ENCODE results near the gene SMC4.

SMC4 gene

DNA sequence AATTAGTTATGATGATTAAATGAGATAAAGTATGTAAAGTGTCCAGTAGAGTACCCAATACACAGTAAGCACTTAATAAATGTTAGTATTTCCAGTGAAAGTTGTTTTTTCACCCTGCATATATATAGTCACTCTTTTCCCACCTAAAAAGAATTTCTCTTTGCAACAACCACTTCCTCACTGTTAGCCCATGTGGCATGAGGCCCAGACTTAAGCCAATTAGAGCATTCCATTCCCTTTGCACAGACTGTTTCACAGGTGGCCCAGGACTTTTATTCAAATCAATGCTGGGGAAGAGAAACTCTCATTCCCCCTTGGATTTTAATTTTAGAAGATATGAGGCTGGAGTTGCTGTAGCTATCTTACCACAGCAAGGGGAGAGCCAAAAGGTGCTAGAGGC lies 4.2 kb upstream of the SMC4 start:
- DNase-seq (ENCODE audit: low read depth) = no peak

DNA sequence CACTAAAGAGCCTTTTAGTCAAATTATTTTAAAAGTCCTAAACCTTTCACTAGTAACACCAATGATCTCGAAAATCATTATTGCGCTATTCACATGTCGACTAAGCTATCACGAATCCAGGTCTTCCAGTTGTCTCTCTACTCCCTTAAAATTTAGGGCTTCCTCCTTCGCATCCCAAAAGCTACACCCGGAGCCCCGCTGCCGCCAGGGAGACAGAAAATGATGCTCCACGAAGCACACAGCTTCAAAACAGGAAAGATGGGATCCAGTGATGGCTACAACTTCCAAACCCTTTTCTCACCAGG lies 678 bp upstream of the SMC4 start:
- no peak for DNase-seq (ENCODE audit: low read depth)

DNA sequence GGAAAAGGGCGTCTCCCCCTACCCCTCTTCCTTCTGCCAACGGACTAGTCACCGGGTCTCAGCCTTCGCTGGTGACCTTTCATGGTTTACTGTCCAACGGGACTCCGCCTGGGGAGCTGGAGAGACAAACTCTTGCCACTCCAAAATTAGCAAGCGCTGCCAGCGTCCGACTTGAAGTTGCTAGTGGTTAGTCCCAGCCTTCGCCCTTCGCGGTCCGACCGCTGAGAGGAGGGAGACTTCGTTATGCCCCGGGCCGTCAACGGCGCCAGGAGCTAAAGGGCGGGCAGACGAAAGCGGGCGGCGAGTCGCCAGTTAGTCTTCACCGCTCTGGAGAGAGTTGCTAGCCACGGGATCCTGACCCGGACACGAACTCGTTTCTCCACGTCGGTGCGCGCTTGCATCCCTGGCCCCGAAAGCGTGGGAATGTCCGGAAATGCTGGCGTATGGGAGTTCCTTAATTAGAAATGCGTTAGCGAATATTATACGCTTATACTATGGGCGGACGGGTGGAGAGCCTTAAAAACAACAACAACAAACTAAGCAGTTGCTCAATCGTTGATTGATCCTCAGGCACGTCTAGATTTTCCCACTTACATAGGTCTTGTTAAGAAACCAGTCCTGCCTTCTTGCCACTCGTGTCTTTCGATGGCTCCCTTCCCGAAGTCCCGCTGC lies 716 bp downstream of the SMC4 start:
- no peak for DNase-seq (ENCODE audit: low read depth)

DNA sequence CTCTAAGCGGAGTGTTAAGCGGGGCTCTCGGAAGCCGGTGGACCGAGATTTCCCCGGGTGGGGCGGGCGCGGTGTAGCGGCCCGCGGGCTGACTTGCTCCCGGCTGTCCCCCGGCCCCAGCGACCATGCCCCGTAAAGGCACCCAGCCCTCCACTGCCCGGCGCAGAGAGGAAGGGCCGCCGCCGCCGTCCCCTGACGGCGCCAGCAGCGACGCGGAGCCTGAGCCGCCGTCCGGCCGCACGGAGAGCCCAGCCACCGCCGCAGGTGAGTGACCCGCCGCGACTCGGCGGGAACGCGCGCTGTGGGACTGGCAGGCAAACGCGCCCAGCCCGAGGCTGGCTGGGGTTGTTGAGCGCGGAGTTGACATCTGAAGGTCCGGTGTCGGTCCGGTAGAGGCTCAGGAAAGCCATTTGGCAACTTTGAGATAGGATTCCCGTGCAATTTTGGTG lies 1.3 kb downstream of the SMC4 start:
- DNase-seq (ENCODE audit: low read depth) = no peak

DNA sequence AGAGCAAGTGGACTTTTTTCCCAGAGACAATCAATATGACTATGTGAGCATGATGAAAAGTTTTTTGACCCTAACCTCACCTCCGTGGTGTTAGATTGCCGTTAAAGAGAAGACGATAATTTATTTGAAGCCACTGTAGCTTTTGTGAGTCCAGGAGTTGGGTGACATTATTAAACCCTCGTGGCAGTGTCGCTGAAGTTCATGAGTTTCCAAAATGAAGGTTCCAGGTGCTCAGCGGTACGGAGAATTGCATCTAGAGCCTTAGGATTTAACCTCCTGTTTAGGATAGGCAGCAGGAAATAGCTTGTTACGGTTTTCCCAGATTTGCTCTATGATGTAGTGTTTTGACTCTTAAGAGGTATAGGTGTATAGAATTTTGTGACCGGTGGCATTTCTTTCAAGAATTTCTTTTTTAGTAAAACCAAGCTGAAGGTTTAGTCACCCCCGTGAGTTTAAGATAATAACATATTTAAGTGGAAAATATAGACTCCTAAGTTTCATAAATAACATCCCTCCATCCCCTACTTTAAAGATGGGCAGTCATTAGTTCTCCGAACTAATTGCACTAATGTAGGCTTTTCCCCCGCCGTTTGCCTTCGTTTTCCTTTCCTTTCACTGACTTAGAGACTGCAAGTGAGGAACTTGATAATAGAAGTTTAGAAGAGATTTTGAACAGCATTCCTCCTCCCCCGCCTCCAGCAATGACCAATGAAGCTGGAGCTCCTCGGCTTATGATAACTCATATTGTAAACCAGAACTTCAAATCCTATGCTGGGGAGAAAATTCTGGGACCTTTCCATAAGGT lies 2.0 kb downstream of the SMC4 start:
- DNase-seq (ENCODE audit: low read depth) = peak; percentile 33

DNA sequence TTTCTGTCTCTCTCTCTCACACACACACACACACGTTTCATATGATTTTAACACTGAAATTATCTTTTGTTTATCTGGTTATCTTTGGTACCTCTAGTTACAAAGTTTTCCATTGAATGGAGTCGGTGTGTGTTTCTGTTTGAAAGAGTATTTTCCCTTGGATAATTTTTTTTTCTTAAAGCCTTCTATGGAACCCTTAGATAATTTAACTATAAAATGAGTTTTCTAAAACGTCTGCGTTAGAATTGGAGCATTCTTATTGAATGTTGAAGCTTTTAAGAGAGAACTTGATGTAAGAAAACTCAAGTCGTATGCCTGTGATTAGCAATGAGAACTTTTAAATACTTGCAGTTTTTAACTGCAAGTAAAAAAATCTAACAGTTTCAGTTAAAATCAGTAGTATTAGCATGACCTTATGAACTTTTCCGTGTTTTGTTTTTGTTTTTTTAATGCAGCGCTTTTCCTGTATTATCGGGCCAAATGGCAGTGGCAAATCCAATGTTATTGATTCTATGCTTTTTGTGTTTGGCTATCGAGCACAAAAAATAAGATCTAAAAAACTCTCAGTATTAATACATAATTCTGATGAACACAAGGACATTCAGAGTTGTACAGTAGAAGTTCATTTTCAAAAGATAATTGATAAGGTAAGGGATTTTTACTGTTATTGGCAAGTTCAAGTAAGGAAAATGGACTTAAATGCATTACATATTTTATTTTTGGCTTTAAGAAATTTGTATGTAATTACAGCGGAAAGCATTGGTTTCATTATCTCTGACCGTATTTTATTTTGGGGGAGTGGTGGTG lies 3.0 kb downstream of the SMC4 start:
- no peak for DNase-seq (ENCODE audit: low read depth)

DNA sequence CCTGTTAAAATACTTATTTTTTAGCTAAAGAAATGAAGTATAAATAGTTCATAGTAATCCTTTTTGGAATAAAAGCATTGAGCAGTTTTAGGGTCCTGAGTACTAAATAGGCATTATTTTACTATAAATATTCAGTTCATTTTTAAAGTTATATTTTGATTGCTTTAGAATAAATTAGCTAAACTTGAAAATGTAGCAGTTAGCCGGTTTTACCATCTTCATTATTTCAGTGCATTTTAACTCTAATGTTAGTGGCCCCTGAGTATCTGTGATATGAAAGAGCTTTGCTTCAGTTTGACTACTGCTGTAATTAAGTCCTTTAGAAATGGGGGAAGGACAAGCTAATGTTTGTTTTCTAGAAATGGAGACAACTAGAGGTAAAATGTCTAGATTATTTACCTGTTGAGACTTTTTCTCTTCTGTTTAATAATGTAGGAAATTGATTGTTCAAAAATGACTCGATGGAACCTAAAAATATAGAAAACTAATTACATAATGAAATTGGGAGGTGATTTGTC lies 3.6 kb downstream of the SMC4 start:
- DNase-seq (ENCODE audit: low read depth) = no peak

DNA sequence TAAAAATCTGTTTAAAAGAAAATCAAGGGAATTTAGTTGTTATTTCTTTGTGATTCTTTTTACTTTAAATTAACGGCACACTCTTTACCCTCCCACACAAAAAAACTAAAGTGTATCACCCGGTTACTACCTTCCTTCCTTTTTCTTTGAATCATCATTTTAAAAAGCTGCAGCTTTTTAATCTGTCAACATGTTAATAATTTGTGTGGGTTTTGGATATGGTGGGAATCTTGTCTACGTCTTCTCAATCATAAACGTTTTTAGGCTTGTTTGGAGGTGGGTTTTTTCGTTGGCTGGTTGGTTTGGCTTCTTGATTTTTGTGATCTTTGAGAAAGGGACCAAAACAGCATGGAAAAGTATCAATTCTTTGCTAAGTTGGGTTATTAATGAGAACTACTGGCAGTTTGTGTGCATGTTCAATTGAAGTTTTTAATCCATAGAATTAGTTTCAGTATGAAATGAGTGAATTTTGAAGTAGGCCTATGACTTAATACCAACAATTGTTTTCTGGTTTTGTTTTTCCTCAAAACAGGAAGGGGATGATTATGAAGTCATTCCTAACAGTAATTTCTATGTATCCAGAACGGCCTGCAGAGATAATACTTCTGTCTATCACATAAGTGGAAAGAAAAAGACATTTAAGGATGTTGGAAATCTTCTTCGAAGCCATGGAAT lies 4.5 kb downstream of the SMC4 start:
- DNase-seq (ENCODE audit: low read depth) = no peak

DNA sequence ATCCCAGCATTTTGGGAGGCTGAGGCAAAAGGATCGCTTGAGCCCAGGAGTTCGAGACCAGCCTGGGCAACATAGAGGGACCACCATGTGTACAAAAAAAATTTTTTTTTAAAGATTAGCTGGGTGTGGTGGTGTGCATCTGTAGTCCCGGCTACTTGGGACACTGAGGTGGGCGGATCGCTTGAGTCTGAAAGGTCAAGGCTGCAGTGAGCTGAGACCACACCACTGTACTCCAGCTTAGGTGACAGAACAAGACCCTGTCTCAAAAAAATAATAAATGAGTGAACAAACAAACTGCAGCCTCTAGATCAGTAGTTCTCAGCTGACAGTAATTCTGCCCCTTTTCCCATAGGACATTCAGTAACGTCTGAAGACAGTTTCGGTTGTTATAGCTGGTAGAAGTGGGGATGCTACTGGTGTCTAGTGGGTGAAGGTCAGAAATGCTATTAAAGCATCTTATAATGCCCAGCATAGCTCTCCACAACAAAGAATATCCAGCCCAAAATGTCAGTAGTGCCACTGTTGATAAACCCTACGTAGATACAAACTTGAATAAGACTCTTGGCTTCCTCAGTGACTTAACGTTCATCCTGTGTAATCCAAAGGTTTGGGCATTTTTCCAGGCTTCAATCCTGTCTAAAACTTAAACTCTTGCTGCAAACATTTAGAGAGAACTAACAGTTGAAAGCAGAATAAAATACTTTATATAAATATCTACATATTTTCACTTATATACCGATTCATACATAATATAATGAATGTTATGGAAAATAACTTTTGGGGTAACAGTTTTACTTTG lies 10.6 kb downstream of the SMC4 start:
- DNase-seq (ENCODE audit: low read depth) = no peak

DNA sequence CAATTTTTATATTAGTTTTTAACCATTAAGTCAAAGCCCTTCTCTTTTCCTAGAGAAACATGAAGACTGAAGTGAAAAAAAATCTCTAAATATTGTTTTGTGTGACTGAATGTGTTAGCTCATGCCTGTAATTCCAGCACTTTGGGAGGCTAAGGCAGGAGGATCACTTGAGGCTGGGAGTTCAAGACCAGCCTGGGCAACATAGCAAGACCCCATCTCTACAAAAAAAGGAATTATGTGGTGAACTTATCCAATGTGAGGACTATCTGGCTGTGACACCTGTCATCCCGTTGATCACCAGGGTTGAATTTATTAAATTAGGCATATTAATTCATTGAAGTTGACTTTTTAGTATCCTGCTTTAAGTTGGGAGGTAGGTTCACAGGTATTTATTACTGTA lies 13.0 kb downstream of the SMC4 start:
- DNase-seq (ENCODE audit: low read depth) = no peak

DNA sequence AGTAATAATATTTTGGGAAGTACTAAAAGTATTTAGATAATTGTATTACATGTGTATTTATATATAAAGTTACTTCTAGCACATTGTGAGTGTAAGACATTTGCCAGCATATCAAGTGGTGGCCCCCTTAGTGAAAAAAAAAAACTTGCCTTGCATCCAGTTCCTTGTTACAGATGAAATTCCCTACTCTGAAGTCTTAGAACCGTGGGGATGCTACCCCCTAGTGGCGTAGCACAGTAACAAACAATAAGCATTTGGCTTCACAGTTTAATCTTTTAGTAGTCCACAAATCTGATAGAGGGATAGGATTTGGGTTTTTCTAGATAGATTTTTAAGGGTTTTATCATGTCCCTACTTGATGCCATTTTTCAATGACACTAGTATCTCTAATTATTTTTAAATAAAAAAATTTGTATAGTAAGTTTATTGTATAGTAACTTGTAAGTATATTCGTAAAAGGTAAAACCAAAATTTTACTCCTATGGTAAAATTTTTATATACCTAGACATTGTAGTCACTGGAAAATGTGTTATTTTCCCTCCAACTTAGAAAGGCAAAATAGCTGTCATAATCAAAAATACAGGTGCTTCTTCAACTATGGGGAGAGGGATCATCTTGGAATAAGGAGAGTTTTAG lies 14.3 kb downstream of the SMC4 start:
- DNase-seq (ENCODE audit: low read depth) = peak; percentile 83

DNA sequence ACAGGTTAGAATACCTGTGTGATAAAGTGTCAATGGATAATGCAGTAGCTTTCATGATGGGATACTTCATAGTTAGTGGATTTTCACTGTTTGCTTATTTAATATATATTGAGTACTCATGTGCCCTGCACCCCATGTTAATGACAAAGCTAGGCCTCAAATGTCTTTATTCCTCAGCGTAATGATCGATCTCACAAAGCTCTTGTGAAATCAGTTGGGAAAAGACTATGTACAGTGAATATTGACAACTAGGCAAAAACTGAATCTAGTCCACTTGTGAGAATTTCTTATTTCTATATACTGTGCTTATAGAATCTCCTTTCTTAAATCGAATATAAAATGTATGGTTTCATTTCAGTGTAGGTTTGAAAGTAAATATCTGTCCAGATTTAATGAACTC lies 17.9 kb downstream of the SMC4 start:
- no peak for DNase-seq (ENCODE audit: low read depth)

DNA sequence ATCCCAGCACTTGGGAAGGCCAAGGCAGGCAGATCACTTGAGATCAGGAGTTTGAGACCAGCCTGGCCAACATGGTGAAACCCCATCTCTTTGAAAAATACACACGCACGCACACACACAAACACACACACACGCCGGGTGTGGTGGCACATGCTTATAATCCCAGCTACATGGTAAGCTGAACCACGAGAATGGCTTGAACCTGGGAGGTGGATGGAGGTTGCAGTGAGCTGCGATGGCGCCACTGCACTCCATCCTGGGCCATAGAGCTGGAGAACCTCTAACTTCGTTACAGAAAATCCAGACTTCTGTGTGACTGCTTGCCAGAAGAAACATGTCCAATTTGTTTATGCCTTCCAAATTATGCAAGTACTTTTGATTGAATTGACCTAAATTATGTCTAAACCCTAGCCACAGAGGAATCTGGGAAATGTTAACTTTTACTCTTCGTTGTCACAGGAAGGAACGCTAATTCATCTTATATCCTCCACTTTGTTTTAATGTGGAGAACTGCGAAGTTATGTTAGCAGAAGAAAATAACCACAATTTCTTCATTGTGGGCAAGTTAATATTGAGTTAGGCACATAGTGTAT lies 28.5 kb downstream of the SMC4 start:
- no peak for DNase-seq (ENCODE audit: low read depth)

DNA sequence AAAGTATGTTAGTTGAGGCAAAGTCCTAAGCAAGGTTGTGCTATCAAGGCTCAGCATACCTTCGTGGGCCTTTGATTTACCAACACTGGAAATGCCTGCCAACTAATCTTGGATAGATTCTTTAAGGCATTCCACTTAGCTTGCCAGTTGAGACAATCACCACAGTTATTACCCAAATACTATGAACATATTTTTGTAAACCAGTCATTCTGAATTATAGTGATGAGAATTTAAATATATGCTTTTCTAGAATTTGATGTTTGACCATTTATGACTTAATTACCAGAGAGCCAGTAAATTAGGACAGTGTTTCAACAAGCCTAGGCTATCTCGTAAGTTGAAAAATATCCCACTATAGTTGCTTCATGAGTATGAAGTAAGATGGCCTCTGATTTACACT lies 34.6 kb downstream of the SMC4 start:
- no peak for DNase-seq (ENCODE audit: low read depth)

DNA sequence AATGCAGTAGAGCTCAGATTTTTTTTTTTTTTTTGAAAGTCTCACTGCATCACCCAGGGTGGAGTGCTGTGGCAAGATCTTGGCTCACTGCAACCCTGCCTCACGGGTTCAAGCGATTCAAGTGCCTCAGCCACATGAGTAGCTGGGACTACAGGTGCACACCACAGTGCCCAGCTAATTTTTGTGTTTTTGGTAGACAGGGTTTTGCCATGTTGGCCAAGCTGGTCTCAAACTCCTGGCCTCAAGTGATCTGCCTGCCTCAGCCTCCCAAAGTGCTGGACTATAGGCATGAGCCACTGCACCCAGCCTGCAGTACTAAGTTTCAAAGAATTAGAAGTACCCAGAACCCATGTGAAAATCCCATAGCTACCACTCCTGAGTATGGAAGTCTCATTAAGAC lies 35.6 kb downstream of the SMC4 start:
- no peak for DNase-seq (ENCODE audit: low read depth)

DNA sequence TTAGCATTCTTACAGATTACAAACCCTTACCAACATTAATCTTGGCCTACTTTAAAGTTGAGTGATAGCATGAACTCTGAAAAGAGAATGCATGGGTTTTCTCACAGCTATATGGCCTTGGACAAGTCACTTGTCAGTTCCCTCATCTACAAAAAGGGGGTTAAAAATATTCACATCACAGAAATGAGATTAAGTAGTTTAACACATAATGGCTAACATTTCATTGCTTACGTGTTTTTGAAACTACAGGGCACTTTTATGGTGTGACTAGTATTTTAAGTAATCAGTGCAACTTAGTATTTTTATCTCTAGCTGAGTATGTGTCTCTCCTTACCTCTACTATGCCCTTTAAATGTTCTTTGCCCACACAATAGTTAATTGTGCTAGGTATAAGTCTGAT lies 36.3 kb downstream of the SMC4 start:
- no peak for DNase-seq (ENCODE audit: low read depth)

DNA sequence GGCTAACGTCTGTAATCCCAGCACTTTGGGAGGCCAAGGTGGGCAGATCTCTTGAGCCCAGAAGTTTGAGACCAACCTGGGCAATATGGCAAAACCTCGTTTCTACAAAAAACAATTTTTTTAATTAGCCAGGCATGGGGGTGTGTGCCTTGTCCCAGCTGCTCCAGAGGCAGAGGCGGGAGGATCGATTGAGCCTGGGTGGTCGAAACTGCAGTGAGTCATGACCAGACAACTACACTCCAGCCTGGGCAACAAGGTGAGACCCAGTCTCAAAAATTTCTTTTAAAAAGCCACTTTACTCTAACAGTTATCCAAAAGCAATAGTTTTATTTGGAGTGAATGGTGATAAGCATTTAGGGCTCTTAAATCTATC lies 37.6 kb downstream of the SMC4 start:
- no peak for DNase-seq (ENCODE audit: low read depth)

DNA sequence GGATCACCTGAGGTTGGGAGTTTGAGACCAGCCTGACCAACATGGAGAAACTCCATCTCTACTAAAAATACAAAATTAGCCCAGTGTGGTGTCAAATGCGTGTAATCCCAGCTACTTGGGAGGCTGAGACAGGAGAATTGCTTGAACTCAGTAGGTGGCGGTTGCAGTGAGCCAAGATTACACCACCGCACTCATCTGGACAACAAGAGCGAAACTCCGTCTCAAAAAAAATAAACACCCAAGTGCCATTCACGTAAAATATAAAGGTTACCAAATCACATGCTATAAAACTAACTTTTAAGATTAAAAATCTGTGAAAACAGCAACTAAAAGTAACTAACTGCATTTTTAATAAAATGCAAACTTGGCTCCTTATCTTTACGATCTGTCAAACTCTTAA lies 41.2 kb downstream of the SMC4 start:
- no peak for DNase-seq (ENCODE audit: low read depth)

DNA sequence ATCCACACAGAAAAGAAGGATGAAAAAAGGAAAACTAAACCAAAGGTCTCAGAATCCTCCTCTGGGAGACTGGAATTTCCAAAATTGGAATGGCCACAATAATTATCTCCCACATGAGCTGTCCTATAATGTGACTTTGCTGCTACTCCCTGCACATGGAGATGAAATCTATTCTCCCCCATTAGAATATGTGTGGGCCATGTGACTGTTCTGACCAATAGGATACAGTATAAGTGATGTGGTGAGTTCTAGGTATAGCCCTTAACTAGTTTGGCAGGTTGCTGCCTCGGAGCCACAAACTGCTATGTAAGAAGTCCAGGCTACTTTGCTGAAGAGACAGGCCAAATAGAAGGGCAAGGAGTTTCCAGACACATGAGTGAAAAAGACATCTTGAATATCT lies 45.0 kb downstream of the SMC4 start:
- no peak for DNase-seq (ENCODE audit: low read depth)

DNA sequence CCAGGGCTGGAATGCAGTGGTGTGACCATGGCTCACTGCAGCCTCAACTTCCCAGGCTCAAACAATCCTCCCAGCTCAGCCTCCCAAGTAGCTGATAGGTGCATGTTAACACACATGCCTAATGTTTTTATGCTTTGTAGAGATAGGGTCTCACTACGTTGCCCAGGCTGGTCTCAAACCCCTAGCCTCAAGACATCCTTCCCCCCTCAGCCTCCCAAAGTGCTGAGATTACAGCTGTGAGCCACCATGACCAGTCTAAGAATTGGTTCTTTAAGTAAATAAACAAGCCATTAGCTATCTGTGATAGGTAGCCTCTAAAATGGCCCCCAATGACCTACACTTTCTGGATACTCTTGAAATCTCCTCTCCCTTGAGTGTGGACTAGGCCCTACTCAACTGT lies 46.4 kb downstream of the SMC4 start:
- no peak for DNase-seq (ENCODE audit: low read depth)
